HL-60 (cell line): ENCODE measurements around the gene SUGT1.

ENCODE experiments used
- DNase-seq, 2 experiments: peaks; one replicate each; pipeline ENCODE4 v3.0.0-alpha.2; 2010 to 2020; ENCODE audit warnings: low read depth in 1 of 2, low spot score in 1 of 2
- H3K27ac ChIP-seq: fragments of 250-450 bp; sonication (Bioruptor Pico); replicated peaks from 2 replicates; pipeline ENCODE4 v1.5.1; 2020; ENCODE audit warnings: mild to moderate bottlenecking, moderate library complexity
- H3K27me3 ChIP-seq: fragments of 250-450 bp; sonication (Bioruptor Pico); 2 replicates; pipeline ENCODE4 v1.5.1; 2021; ENCODE audit warnings: mild to moderate bottlenecking, moderate library complexity; ENCODE audit not compliant: insufficient read depth, poor library complexity, severe bottlenecking
- H3K4me3 ChIP-seq: replicated peaks from 2 replicates; pipeline ENCODE4 v1.5.1; 2011; ENCODE audit warnings: mild to moderate bottlenecking, control low read depth, low read length; ENCODE audit not compliant: insufficient read depth
- CTCF ChIP-seq: IDR thresholded peaks from one replicate; pipeline ENCODE4 v1.5.1; 2011; ENCODE audit warnings: low read length, control low read depth, inconsistent platforms; ENCODE audit not compliant: insufficient read depth
- GABPA ChIP-seq: IDR thresholded peaks from 2 replicates; pipeline ENCODE4 v1.6.1; 2012; ENCODE audit warnings: low read depth
- POLR2AphosphoS5 ChIP-seq: IDR thresholded peaks from 2 replicates; pipeline ENCODE4 v1.6.1; 2012; ENCODE audit warnings: low read depth
- REST ChIP-seq: IDR thresholded peaks from 2 replicates; pipeline ENCODE4 v1.6.1; 2012; ENCODE audit warnings: low read depth; ENCODE audit not compliant: insufficient replicate concordance
- SPI1 ChIP-seq: IDR thresholded peaks from 2 replicates; pipeline ENCODE4 v1.6.1; 2012; ENCODE audit warnings: low read depth, mild to moderate bottlenecking, borderline replicate concordance

Gene SUGT1

GRCh38 chr13:52638666-52639328 is 13.8 kb upstream of the SUGT1 start:
- TF ChIP-seq SPI1 = peak; percentile 65; the same call in 1 of the 2 replicates
- TF ChIP-seq CTCF = no peak
- Histone ChIP-seq H3K4me3 (no peak overlapping the region), H3K27ac (no peak overlapping the region; the same call in 1 of the 2 replicates), H3K27me3 (no peaks in the 10 kb centered on the region)
- DNase-seq = peak in 1 of 2 experiments; percentile 11

GRCh38 chr13:52642131-52642530 is 10.5 kb upstream of the SUGT1 start, which contains the start of gene HNRNPA1L2:
HNRNPA1L2 (plus strand) TSS chr13:52642431; CDS start chr13:52642493, 62 bp downstream.
- H3K27ac ChIP-seq = no peak within 1 kb of the TSS
- no peak for DNase-seq
- H3K27me3 ChIP-seq = no peaks in the 10 kb centered on the region
- no peak within 1 kb of the TSS for H3K4me3 ChIP-seq
- TF ChIP-seq REST (no peak), SPI1 (no peak), CTCF (no peak)

- no peak overlapping the region for H3K4me3 ChIP-seq
- DNase-seq = no peak
- no peaks in the 10 kb centered on the region for H3K27me3 ChIP-seq
- TF ChIP-seq CTCF (no peak), REST (no peak), SPI1 (no peak), POLR2AphosphoS5 (no peak), GABPA (no peak)
- no peak overlapping the region for H3K27ac ChIP-seq
Measured at GRCh38 chr13:52644108-52644507, 8.5 kb upstream of the SUGT1 start.

GRCh38 chr13:52646967-52647366 is 5.7 kb upstream of the SUGT1 start:
- no peak for TF ChIP-seq POLR2AphosphoS5
- TF ChIP-seq REST = no peak
- TF ChIP-seq CTCF = no peak
- no peak for TF ChIP-seq GABPA
- no peak for TF ChIP-seq SPI1
- Histone ChIP-seq H3K27me3 (no peaks in the 10 kb centered on the region), H3K27ac (no peak overlapping the region), H3K4me3 (no peak overlapping the region)
- no peak for DNase-seq
